Ishikawa (cell line): ENCODE data around the gene SMIM35.

Experiments used
- CEBPB ChIP-seq: IDR thresholded peaks from 2 replicates; pipeline ENCODE4 v1.6.1; 2012
- CREB1 ChIP-seq: IDR thresholded peaks from 2 replicates; pipeline ENCODE4 v1.6.1; 2012; ENCODE audit warnings: low read depth
- EP300 ChIP-seq: IDR thresholded peaks from 2 replicates; pipeline ENCODE4 v1.6.1; 2012; ENCODE audit warnings: borderline replicate concordance
- FOXM1 ChIP-seq: IDR thresholded peaks from 2 replicates; pipeline ENCODE4 v1.6.1; 2012; ENCODE audit warnings: low read depth, borderline replicate concordance
- RAD21 ChIP-seq: IDR thresholded peaks from 2 replicates; pipeline ENCODE4 v1.6.1; 2012; ENCODE audit warnings: low read depth
- TAF1 ChIP-seq: IDR thresholded peaks from 2 replicates; pipeline ENCODE4 v1.6.1; 2012; ENCODE audit warnings: low read depth, mild to moderate bottlenecking
- TCF12 ChIP-seq: IDR thresholded peaks from 2 replicates; pipeline ENCODE4 v1.6.1; 2012; ENCODE audit warnings: low read depth
- TEAD4 ChIP-seq: IDR thresholded peaks from 2 replicates; pipeline ENCODE4 v1.6.1; 2012
- ZBTB7A ChIP-seq: IDR thresholded peaks from 2 replicates; pipeline ENCODE4 v1.6.1; 2012; ENCODE audit warnings: low read depth
- TF ChIP-seq, protein P1 (sequence below): IDR thresholded peaks from 2 replicates; pipeline ENCODE4 v1.6.1; 2012
- TF ChIP-seq, protein P2 (sequence below): IDR thresholded peaks from 2 replicates; pipeline ENCODE4 v1.6.1; 2012; ENCODE audit warnings: low read depth, mild to moderate bottlenecking
- TF ChIP-seq, protein P3 (sequence below): IDR thresholded peaks from 2 replicates; pipeline ENCODE4 v1.6.1; 2012

DNA sequence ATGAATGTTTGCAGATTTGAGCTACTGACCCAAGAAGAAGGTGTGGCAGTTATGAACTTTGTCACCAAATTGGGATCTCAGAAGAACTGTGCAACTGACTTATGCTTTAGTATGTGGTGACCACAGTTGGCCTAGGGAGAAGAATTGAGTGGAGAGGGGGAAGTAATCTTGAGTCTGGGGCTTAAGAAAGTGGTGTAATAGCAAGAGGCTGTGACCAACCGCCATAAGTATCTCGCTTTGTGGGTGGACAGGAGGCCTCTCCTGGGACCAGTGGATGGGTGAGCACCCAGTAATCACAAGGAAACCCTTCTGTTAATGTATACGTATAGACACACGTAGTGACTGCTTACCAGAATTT is 113.3 kb downstream of the SMIM35 start:
- TF ChIP-seq TAF1 (no peak), TEAD4 (no peak), RAD21 (no peak), EP300 (no peak), FOXM1 (no peak), CEBPB (no peak), CREB1 (no peak), TCF12 (no peak), ZBTB7A (no peak)
- TF ChIP-seq, protein P1, sequence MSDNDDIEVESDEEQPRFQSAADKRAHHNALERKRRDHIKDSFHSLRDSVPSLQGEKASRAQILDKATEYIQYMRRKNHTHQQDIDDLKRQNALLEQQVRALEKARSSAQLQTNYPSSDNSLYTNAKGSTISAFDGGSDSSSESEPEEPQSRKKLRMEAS: no peak
- TF ChIP-seq, protein P2, sequence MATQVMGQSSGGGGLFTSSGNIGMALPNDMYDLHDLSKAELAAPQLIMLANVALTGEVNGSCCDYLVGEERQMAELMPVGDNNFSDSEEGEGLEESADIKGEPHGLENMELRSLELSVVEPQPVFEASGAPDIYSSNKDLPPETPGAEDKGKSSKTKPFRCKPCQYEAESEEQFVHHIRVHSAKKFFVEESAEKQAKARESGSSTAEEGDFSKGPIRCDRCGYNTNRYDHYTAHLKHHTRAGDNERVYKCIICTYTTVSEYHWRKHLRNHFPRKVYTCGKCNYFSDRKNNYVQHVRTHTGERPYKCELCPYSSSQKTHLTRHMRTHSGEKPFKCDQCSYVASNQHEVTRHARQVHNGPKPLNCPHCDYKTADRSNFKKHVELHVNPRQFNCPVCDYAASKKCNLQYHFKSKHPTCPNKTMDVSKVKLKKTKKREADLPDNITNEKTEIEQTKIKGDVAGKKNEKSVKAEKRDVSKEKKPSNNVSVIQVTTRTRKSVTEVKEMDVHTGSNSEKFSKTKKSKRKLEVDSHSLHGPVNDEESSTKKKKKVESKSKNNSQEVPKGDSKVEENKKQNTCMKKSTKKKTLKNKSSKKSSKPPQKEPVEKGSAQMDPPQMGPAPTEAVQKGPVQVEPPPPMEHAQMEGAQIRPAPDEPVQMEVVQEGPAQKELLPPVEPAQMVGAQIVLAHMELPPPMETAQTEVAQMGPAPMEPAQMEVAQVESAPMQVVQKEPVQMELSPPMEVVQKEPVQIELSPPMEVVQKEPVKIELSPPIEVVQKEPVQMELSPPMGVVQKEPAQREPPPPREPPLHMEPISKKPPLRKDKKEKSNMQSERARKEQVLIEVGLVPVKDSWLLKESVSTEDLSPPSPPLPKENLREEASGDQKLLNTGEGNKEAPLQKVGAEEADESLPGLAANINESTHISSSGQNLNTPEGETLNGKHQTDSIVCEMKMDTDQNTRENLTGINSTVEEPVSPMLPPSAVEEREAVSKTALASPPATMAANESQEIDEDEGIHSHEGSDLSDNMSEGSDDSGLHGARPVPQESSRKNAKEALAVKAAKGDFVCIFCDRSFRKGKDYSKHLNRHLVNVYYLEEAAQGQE: no peak
- TF ChIP-seq, protein P3, sequence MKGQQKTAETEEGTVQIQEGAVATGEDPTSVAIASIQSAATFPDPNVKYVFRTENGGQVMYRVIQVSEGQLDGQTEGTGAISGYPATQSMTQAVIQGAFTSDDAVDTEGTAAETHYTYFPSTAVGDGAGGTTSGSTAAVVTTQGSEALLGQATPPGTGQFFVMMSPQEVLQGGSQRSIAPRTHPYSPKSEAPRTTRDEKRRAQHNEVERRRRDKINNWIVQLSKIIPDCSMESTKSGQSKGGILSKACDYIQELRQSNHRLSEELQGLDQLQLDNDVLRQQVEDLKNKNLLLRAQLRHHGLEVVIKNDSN: no peak
